GM21825 (cell line): Measurements from ENCODE around the gene GOLGA2.
"Not testable (repeated sequence)": the region's sequence is repeated elsewhere in the genome, so short reads cannot be mapped to it uniquely, and the experiment has no call there.

Source experiments
- ATAC-seq: cut with Tn5 transposase; IDR thresholded peaks from one replicate; pipeline ENCODE4 v1.9.1; 2021; ENCODE audit warnings: mild to moderate bottlenecking, moderate library complexity; ENCODE audit not compliant: unreplicated experiment

GOLGA2 gene

DNA sequence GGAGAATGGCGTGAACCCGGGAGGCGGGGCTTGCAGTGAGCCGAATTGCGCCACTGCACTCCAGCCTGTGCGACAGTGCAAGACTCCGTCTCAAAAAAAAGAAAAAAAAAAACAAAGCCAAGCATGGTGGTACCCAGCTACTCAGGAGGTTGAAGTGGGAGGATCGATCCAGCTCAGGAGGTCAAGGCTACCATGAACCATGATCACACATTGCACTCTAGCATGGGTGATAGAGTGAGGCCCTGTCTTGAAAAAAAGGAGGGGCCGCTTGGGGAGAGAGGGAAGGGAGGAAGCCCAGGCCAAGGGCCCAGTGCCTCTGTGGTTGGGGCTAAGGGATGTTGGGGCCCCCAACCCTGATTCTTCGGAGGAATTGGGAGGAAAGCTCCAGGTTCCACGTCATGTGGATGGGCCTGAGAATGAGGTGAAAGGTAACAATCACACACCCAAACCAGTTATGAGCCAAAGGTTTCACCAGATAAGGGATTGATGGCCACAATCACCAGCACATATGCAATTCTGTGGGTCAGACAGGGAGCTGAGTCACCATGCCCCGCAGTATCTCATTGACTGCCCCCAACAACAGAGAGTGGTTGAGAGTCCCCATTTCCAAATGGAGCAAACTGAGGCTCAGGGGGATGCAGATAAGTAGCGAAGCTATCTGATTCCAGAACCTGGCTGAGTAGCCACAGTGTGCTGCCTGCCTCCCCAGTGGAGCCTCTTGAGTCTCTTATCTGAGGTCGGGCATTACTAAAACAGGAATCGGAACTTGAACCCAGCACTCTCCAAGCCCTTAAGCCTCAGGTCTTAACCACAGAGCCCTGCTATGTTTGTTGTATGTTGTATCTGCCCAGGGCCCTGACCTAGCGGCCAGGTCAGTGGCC is 20.8 kb upstream of the GOLGA2 start:
- ATAC-seq: no peak

DNA sequence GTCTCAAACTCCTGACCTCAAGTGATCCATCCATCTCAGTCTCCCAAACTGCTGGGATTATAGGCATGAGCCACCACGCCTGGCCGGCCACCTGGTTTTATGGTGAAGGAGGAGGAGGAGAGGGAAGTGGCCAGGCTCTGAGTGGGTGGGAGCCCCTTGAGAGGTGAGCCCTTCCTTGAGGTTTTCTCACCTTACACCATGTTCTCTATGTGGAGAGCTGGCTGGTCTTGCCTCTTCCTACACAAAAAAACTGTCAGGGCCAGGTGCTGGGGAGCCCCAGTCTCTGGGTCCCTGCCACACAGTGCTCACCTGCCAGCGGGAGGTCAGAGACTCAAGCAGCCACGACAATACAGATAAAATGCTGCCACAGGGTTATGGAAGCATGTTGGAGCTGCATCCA is 18.3 kb upstream of the GOLGA2 start:
- ATAC-seq: no peak

DNA sequence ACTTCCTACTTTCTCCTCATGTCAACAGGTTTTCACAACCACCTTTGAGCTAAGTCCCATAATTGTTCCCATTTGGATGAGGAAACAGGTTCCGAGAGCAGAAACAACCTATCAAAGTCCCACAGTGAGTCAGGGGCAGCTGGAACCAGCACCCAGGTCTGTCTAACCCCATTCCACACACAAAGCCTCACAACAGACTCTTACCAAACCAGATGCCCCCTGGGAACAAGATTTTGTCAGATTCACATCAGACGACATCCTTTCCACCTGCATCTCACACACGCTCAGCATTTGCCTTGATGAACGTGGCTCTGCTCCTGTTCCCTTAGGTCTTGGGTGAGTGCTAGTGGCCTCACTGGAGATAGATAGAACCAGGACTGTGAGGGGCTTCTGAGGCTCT is 17.3 kb upstream of the GOLGA2 start:
- no peak for ATAC-seq

DNA sequence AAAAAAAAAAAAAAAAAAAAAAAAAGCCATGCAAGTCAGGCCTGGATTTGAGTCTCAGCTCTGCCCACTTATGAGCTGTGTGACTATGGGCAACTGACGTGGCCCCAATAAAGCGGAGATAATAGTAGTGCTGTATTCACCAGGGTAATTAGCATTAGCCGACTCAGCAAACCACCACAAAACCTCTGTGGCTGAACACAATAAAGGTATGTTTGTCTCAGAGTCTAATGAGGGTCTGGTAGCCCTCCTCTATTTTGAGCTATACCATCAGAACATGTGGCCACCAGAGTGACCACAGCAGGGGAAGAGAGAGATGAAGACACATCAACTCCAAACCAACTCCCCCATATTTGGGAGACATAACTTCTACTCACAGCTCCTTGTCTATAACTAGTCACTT is 16.2 kb upstream of the GOLGA2 start:
- no peak for ATAC-seq

DNA sequence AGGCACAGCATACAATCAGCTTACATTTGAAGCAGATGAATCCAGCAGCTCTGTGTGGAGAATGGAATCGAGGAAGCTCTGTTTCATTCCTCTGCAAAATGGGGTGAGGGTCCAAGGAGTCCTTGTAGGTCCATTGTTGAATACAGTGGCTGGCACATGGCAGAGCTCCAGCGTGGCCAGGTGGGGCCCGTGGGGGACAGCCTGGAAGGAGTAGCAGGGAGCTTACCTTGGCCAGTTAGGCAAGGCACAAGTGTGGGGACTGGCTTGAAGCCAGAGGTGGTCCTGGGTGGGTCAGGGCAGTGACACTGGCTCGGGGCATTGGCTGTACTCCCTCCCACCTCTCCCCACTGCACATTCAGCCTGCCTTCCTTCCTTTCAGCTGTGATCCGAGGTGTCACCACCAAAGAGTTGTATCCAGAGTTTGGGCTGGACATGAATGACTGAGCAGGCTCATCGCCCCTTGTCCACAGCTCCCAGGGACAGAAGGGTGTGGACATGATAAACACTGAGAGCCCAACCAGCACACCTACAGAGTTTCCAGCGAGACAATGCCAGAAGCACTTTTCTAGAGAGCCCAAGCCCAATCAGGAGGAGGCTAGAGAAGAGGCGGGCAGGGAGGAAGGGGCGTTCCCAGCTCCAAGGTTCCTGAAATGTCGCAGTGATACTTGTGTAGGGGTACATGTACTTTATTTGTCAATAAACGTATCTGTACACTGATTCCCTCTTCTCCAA is 12.6 kb upstream of the GOLGA2 start:
- ATAC-seq: no peak

DNA sequence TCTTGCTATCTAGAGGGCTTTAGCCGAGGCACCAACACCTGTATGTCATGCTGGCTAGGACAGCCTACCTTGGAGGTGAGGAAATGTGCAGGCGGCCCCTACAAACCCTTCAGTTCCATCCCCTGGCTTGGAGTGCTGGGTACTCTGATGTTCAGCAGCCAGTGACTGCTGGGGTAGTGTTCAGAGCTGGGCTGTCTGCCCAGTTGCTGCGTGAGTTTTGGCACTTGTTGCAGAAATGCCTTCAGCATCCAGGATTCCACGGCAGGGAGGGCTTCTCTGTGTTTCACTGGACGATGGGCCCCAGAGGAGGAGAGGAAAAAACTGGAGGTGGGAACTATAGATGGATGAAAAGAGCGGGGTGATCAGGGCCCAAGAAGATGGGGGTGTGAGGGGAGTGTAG is 10.6 kb upstream of the GOLGA2 start:
- ATAC-seq: no peak

DNA sequence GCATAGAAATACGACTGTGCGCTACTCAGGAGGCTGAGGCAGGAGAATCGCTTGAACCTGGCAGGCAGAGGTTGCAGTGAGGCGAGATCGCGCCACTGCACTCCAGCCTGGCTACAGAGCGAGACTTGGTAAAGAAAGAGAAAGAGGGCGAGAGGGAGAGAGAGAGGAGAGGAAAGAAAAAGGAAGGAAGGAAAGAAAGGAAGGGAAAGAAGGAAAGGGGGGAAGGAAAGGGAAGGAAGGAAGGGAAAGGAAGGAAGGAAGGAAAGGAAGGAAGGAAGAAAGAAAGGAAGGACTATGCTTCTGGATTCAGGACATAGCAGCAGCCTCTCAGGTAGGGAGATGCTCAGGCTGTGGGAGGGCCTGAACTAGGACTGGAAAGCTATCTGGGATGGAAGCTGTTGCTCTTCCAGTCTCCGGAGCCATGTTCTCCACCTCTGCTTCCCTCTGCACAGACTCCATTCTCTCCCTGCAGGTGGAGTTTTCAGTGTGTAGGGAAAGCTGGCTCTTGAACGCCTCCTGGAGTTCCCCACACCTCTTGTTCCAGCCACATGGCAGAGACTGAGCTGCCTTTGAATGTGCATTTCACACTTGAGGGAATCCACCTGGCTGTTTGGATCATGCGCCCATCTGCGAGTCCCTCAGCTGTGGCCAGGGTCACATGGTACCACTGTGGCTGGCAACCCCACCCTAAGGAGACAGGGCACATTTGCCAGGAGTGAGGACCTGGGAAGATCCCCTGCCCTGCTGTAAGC is 9.4 kb upstream of the GOLGA2 start:
- no peak for ATAC-seq

DNA sequence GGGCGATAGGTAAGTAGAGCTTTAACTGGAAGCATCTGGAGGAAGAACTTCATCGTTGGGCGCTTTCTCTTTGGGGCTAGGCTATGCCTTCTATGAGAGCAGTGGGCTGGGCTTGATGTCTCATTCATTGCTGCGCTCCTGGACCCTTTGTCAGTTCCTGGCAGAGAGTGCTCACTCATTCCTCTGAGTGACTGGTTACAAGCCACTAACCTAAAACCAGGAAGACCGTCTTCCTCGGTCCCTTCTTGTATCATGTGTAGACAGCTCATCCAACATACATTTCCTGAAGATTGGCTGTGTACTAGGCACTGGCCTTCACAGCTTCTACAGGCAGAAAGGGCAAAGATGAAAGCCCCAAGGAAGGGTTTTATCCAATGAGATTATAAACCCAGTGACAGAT is 6.7 kb upstream of the GOLGA2 start:
- ATAC-seq: no peak

DNA sequence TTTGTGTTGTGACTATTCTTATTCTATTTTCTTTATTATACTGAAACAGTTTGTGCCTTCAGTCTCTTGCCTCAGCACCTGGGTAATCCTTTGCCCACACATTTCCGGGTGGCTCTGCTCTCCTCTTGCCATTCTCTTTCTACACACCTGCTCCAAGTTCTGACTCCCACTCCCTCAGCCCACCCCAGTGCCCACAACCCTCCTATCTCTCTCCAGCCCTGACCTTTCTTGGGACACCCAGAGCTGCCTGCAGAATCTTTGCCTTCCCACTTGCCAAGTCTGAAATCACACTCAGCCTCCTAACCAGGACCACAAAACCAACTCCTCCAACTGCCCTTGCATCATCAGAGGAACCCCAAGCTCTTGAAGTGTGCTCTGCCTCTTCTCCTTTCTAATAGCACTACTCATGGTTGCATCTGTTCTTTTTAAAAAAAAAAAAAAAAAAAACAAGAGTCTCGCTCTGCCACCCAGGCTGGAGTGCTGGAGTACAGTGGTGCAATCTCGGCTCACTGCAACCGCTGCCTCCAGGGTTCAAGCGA is 4.3 kb upstream of the GOLGA2 start:
- no peak for ATAC-seq

DNA sequence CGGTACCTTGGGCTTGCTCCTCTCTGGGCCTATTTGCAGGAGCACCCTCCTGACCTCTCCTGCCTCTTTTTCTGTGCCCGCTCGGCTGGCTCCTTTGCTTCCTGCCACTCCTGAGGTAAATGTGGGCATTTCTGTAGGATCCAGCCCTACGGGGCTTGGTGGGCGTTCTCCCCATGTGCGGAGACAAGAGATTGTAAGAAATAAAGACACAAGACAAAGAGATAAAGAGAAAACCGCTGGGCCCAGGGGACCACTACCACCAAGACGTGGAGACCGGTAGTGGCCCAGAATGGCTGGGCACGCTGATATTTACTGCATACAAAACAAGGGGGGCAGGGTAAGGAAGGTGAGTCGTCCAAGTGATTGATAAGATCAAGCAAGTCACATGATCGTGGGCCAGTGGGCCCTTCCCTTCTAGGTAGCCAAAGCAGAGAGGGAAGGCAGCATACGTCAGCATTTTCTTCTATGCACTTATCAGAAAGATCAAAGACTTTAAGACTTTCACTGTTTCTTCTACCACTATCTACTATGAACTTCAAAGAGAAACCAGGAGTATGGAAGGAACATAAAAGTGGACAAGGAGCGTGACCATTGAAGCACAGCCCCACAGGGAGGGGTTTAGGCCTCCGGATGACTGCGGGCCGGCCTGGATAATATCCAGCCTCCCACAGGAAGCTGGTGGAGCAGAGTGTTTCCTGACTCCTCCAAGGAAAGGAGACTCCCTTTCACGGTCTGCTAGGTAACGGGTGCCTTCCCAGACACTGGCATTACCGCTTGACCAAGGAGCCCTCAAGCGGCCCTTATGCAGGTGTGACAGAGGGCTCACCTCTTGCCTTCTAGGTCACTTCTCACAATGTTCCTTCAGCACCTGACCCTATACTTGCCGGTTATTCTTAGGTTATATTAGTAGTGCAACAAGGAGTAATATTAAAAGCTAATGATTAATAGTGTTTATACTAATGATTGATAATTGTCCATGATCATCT is 3.6 kb upstream of the GOLGA2 start:
- not testable (repeated sequence) for ATAC-seq

DNA sequence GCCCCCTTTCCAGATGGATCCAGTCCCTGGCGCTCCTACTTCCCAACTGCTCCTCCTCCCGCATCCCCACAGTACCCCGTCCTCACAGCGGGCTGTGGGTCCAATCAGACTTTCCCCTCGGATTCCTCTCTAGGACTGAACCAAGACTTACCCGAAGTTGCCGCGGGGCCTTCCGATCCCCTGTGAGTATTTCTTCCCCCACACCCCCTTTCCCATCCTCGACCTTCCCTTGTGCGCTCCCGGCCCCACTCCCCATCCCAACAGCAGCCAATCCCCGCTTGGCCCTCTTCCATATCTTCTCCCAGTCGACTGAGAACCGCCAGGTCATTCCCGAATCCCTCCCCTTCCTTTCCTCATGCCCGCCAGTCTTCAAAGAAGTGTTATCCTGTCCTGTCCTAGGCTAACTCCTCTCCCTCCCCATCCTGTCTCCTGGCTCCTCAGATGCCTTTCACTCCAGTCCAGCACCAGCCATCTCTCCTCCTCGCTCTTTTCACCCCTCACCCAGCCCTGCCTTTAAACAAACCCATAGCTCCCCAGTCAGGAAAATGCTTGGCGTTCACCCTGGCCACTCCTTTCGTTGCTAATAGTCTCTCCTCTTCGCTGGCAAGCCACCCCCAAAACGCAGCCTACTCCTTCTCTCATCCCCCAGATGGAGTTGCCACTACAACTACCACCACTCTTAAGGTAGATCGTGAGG is 915 bp upstream of the GOLGA2 start:
- no peak for ATAC-seq

DNA sequence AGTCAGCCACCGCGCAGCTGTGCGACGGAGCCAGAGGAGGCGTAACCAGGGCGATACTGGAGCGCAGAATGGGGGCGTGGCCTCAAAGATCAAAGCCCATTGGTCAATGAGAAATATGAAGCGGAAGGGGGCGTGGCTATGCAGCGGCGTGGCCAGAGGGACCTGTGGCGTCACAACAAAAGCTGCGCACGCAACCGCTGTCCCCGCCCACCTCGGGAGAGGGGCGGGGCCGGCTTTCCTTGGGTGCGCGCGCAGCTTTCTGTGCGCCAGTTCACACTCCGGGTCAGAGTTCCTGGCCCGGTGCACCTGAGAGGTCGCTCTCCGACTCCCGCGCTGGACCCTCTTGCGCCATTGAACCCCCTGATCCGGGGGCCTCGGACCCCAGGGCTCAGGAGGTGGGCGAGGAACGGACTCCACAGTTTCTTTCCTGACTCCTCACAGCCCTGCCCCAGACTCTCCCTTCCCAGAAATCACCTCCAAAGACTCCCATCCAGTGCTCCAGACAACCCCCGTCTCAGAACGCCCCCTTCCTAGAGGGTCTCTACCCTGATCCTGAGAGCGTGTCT is 284 bp upstream of the GOLGA2 start, which contains the start of gene SWI5:
SWI5 (plus strand) TSS at position 269 of the 566 bp plus-strand sequence.
- ATAC-seq: peak; percentile 93

DNA sequence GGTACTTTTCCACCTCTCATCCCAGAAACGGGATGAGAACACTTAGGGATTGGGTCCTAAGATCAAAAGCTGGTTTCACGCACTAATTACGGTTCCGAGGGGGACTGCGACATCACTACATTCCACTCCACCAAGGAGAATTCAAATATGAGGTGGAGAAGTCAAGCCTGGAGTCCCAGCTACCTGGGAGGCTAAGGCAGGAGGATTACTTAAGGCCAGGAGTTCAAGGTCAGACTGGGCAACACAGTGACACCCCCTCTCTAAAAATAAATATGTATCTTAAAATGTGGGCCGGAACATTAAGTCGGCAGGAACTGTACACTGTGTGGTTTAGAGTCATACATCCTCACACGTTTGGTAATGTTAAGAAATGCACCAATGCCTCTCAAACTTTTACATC is 1.6 kb downstream of the GOLGA2 start:
- no peak for ATAC-seq

DNA sequence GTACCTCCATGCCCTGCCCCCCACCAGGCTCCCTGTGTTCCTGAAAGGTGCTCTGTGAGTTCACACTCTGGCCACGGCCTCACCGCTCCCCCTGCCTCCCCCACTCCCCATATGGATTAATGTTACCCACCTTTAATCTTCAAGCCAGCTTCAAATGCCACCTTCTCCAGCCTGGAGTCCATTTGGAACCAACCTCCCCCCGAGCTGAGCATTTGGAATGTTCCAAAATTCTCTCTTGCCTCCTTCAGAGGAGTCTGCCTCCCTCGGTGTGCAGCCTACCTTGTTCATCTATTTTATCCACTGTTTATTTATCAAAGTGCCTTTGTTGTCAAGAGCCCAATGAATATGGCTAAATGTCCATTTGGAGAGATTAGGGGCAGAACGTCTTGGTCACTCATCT is 4.3 kb downstream of the GOLGA2 start:
- ATAC-seq: no peak

DNA sequence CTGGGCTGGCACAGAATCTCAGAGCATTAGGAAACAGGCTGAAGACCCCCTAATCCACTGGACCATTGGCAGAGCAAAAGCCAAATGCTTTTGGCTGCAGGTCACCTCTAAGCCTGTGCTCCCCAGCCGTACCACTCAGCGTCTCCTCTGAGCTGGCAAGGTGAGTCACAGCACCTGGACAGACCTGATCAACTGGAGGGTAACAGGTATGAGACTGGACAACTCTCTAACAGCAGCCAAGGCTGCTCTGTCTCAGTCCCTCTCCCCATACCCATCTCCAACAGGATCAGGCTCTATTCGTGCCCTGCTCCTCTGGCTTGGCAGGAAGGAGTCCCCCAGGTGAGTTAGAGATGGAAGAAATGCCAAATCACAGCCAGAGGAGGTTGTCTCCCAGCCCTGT is 4.7 kb downstream of the GOLGA2 start:
- ATAC-seq: no peak

DNA sequence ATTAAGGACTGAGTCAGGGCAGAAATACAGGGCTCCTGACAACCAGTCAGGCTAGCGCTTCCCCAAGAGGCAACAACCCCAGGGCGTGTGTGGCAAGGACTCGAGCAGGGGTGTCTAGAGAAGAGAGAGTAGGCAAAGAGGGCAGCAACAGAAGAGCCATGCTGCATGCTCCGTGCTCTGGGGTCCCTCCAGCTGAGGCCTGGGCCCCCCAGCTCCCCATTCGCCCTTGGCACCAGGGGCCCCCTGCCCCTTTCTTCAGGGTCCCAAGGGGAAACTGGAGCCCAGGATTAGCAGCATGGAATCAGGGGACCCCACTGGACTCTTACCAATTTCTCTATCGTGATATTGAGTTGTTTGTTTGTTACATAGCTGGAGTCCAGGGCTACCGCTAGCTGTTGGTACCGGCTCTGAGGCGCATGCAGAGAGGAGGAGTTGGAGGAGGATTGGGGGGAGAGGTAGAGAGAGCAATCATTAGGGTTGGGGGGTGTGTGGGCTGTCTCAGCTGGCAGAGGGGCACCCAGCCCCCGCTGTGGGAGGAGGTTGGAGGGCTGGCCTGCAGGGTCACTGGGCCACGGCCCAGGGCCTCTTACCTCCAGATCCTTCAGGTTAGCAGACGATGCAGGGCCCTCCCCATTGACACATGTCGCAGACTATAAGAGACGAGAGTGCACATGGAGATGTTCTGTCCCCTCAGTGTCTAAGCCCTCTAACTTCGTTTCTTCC is 8.8 kb downstream of the GOLGA2 start:
- no peak for ATAC-seq

DNA sequence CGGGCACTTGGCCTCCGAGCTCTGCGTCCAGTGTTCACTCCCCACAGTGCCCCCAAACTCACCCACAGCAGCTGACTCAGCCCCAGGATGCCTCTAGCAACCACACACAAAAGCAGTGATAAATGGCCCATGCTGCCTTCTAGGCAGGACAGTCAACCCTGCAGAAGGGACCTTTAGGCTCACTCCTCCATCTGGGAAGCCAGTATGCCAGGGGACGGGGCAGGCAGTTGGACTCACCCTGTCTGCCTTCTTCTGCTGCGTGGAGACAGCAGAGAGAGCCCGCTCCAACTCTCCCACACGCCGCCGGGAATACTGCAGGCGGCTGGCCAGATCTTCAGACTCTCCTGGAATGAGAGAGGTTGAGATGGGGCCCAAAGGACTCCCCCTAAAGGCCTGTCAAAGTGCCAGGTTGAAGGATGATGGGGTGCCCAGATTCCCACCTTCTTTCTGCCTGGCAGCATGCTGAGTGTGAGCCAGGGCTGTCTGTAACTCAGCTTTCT is 10.4 kb downstream of the GOLGA2 start:
- ATAC-seq: no peak

DNA sequence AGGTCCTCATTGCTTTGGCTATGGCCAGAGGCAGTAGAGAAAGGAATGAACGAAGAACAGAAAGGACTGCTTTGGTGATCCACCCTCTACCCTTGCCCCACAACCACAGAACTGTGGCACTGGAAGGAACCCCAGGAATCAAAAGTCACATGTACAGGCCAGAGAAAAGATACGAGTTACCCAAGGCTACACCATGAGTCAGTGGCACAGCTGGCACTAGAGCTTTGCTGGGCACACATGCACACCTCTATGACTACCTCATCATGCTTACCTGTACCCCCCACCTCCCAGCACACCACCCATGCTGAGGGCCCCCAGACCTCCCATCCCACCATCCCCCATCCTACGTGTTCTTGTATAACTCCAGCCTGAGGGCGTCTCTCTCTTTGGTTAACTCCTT is 13.1 kb downstream of the GOLGA2 start:
- no peak for ATAC-seq
